ENCODE data around the gene GPD1L.

GRCh38 chr3:32113566-32113965, 7.1 kb downstream of the GPD1L start:
- TF ChIP-seq MYC (IDR thresholded peaks at IDR 0.05; ENCODE audit: insufficient read depth, insufficient read length, insufficient replicate concordance, low read length, severe bottlenecking) (no peak), POLR2A (IDR thresholded peaks at IDR 0.05; ENCODE audit: low read depth, low read length) (no peak), MXI1 (IDR thresholded peaks at IDR 0.05; ENCODE audit: low read depth, low read length) (no peak), NFIC (IDR thresholded peaks at IDR 0.05; ENCODE audit: low read depth, low read length) (no peak), POLR2AphosphoS5 (IDR thresholded peaks at IDR 0.05; ENCODE audit: low read length) (no peak), REST (IDR thresholded peaks at IDR 0.05; ENCODE audit: low read depth, low read length) (no peak), CTCF (IDR thresholded peaks at IDR 0.05 in 2 of 3, conservative IDR thresholded peaks at IDR 0.05 in 1 of 3; ENCODE audit: control insufficient read depth in 2 of 3, extremely low read depth in 1 of 3, insufficient read depth in 1 of 3, low read depth in 3 of 3, low read length in 3 of 3) (no peak), SREBF2 (IDR thresholded peaks at IDR 0.05; ENCODE audit: low read length) (no peak), TAF1 (IDR thresholded peaks at IDR 0.05; ENCODE audit: borderline replicate concordance, low read depth, low read length) (no peak), CREM (IDR thresholded peaks at IDR 0.05; ENCODE audit: low read depth) (no peak), CREB1 (IDR thresholded peaks at IDR 0.05; ENCODE audit: low read depth) (no peak), SIN3A (IDR thresholded peaks at IDR 0.05; ENCODE audit: low read depth, low read length) (no peak), MAX (IDR thresholded peaks at IDR 0.05; ENCODE audit: low read depth, low read length) (no peak)

All from GM12878 (cell line).